Cerebellar cortex (tissue), 1 donor: ENCODE results near the gene DSC3.

Experiments used
- DNase-seq: peaks from one replicate; pipeline ENCODE4 v3.0.0-alpha.2; 2015; ENCODE audit warnings: low spot score

DSC3 gene

DNA sequence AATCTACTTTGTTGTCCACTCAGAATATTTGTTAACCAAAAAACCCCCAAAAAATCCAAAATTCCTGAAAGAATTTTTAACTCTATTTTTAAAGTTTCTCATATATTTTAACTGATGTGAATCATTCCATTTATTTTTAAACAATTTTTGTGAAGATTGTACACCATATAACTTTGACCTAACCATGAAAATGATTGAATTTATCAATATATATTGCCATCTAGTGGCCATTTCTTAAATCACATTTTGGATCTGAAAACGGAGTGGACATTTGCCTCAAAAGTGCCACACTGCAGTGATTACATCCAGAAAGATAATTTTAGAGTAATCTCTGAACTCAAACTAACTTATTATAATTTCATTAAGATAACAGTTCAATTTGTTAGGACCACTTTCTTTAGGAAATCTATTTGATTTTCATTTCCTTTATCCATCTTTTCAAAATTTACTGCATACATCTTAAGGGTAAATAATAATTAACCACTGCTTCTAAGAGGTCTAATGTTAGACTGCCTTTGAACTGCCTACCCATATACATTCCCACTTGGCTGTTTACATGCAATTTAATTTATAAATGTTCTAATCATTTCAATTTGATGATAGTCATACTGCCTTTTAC is 71.1 kb downstream of the DSC3 start:
- peak; percentile 42 for DNase-seq

- peak; percentile 34 for DNase-seq
These were observed 72.2 kb downstream of the DSC3 start for GRCh38 chr18:30970196-30970816.

DNA sequence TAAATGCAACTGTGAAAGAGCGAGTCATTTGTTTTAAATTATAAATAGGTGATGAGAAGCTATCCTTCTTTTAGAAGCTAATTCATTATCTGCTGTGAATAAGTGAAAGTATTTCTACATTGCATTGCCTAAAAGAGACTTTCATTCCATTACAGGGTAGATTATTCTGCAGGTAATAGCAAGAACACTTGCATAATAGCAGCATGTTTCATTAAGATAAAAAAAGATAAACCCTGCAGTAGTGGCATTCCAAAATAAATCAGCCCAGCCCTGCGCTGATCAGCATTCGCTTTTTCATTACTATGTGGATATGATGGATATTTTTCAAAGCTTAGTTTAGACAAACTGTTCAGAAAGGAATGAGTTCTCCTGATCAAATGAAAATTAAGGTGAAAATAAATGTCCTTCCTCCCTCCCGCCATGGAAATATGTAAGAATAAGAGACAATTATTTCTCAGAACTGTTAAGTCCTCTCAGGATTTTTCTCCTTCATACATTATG is 72.8 kb downstream of the DSC3 start:
- DNase-seq, result no peak

DNA sequence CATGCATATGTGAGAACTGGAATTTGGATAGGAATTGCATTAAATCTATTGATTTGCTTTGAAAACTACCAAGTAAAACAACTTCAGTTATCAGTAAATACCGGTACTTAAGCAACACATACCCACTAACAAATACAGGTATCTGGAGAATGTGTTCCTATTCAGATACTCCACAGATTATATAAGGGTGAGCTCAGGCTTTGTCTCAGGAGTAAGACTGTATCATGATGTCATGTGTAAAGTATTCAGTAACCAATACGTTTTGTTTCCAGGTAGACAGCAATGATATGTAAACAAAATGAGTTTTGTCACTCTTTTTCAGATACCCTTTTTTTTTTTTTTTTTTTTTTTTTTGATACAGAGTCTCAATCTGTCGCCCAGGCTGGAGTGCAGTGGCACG is 74.8 kb downstream of the DSC3 start:
- no peak for DNase-seq

DNA sequence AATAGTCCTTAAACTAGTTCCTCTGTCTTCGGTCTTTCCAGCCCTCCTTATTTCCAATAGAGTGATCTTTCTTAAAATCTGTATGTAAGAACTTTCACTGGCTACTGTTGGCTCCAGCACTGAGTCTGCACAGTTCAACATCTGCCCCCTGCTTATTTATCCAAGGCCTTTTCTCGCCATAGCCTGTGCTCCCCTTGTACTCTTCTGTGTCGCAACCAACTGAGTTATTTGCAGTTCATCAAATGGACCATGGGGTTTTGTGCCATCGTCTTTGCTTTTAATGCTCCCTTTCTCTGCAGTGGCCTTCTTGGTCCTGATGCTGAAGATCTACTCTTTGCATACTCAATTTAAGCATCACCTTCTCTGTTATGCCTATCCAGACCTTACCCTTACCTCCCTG is 77.3 kb downstream of the DSC3 start:
- no peak for DNase-seq

GRCh38 chr18:30960661-30961060 is 81.9 kb downstream of the DSC3 start:
- no peak for DNase-seq

DNA sequence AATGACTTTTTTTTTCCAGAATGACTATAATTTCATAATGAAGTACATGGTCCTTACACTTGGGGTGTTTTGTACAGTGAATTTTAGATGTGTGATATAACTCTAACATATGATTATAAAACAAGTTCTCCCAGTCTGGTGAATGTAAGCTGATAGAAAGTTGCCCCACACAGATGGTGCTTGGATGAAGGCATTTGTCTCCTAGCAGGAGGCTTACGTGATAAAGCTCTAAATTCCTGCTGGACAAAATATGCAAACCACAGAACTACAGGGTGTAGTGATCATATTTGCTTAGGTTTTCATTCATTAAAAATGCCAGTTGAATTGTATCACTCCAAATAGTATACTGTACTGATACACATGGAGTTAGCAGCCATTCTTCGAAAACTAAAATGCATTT is 85.5 kb downstream of the DSC3 start:
- no peak for DNase-seq

GRCh38 chr18:30954262-30954661 is 88.3 kb downstream of the DSC3 start:
- no peak for DNase-seq

DNA sequence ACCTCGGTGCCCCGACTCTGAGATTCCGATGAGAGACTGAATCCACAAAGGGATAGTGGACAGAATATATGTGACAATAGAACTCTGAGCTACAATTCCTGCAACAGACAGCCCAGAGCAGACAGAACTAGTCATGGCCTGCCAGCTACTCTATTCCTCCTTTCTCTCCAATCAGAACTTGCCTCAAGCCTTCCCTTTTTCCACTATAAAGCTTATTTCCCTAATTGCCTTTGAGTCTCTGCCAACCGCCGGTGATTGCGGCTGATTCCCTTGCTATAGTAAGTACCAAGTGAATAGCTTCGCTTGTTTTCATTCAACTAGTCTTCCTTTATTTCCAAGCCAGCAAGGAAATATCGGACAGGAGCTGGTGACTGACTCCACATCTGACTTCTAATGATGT is 96.8 kb downstream of the DSC3 start:
- no peak for DNase-seq

GRCh38 chr18:30944773-30945417 is 97.6 kb downstream of the DSC3 start:
- DNase-seq, result no peak

GRCh38 chr18:30940952-30941539 is 101.5 kb downstream of the DSC3 start:
- no peak for DNase-seq
